ENCODE measurements around the gene RNFT2.

DNA sequence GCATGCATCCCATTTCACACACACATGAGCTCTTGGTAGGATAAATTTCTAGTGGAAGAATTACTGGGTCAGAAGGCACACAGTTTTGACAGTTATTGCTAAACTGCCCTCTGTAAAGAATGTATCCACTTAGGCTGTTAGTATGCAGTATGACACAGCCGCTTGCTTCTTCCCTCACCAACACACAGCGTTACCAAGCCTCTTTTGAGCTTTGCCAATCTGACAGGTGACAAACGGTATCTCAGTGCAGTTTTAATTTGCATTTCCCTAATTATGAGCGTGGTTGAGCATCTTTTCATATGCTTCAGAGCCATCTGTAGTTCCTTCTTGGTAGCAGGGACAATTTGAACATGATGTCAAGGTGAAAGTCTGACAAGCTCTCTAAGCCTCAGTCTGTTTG, 100.2 kb downstream of the RNFT2 start:
- TF ChIP-seq POLR2A (IDR thresholded peaks at IDR 0.05) = no peak
- TF ChIP-seq, protein P1, sequence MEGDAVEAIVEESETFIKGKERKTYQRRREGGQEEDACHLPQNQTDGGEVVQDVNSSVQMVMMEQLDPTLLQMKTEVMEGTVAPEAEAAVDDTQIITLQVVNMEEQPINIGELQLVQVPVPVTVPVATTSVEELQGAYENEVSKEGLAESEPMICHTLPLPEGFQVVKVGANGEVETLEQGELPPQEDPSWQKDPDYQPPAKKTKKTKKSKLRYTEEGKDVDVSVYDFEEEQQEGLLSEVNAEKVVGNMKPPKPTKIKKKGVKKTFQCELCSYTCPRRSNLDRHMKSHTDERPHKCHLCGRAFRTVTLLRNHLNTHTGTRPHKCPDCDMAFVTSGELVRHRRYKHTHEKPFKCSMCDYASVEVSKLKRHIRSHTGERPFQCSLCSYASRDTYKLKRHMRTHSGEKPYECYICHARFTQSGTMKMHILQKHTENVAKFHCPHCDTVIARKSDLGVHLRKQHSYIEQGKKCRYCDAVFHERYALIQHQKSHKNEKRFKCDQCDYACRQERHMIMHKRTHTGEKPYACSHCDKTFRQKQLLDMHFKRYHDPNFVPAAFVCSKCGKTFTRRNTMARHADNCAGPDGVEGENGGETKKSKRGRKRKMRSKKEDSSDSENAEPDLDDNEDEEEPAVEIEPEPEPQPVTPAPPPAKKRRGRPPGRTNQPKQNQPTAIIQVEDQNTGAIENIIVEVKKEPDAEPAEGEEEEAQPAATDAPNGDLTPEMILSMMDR (IDR thresholded peaks at IDR 0.05) = no peak

All from breast epithelium (tissue), 3 donors.